ENCODE data around the gene ATXN1. TPM values are rescaled to one million over a fixed set of nuclear protein-coding genes. Genes with fewer than 3 reads are reported as not detected.

The ATXN1 gene
- polyA plus RNA-seq, 1 of the 3 experiments (the other 2 are of a cell fraction), result 7.9 TPM

- DNase-seq, result no peak
- POLR2A ChIA-PET, result no interaction called here
- H3K27ac ChIP-seq (ENCODE audit: low read depth in 2 of 2, low read length in 1 of 2), result no peak overlapping the region
- no peaks in the 10 kb centered on the region for H3K27me3 ChIP-seq (ENCODE audit: insufficient read depth)
- no peaks in the 10 kb centered on the region for H3K9me2 ChIP-seq
- H4K20me1 ChIP-seq (ENCODE audit: insufficient read depth), result peaks cover 9% of the 10 kb centered on the region; the same call in 1 of the 2 replicates
- H3K4me2 ChIP-seq, result no peak overlapping the region
- peaks cover 4% of the 10 kb centered on the region for H3F3A ChIP-seq (replicated peaks; ENCODE audit: insufficient read depth)
- WGBS (ENCODE audit: low lambda C conversion rate), result 78% methylated on average over 10 of the region's 11 CpGs
- CTCF ChIA-PET, result interaction anchor here (1.1 kb wide), 2 partner anchors 24 to 30 kb away, joined by 3 read pairs; no protein-coding TSS in a partner anchor
- H3K4me1 ChIP-seq (ENCODE audit: control insufficient read depth in 1 of 2, insufficient read depth in 2 of 2, low read depth in 1 of 2, low read length in 1 of 2), result no peaks in the 10 kb centered on the region
- H2AFZ ChIP-seq (ENCODE audit: low read depth), result no peak overlapping the region
- peaks cover 0 to 13% of the 10 kb centered on the region in 2 experiments for H3K36me3 ChIP-seq (replicated peaks in 1 of 2; ENCODE audit: control insufficient read depth in 1 of 2, insufficient read depth in 2 of 2, low read length in 1 of 2)
- H3K4me3 ChIP-seq (ENCODE audit: low read depth in 2 of 2, low read length in 1 of 2), result no peak overlapping the region
- H3K79me2 ChIP-seq (ENCODE audit: insufficient read depth), result no peaks in the 10 kb centered on the region
- no peak for TF ChIP-seq GATA2 (CRISPR knock-in tag; IDR thresholded peaks at IDR 0.05)
- no peak for TF ChIP-seq NRF1 (IDR thresholded peaks at IDR 0.05; ENCODE audit: low read depth, low read length)
- TF ChIP-seq REST (IDR thresholded peaks at IDR 0.05; ENCODE audit: low read depth, low read length), result no peak
- TF ChIP-seq FOXM1 (IDR thresholded peaks at IDR 0.05; ENCODE audit: low read depth), result no peak
- no peak for TF ChIP-seq USF2 (IDR thresholded peaks at IDR 0.05; ENCODE audit: borderline replicate concordance, low read depth, low read length)
- TF ChIP-seq FOSL2 (IDR thresholded peaks at IDR 0.05; ENCODE audit: borderline replicate concordance, low read depth), result no peak
- TF ChIP-seq CHD2 (IDR thresholded peaks at IDR 0.05; ENCODE audit: low read length, partially characterized antibody), result no peak
- TF ChIP-seq ZBTB33 (IDR thresholded peaks at IDR 0.05; ENCODE audit: borderline replicate concordance, low read depth), result no peak
- H3K9me3 ChIP-seq, result no peaks in the 10 kb centered on the region
- no peak overlapping the region for H3K9ac ChIP-seq
Measured at GRCh38 chr6:16544006-16544405, 217.3 kb downstream of the ATXN1 start.

- Histone ChIP-seq H3K9me2 (no peaks in the 10 kb centered on the region), H3K79me2 (ENCODE audit: insufficient read depth) (no peaks in the 10 kb centered on the region), H3K9me3 (no peaks in the 10 kb centered on the region), H3K4me2 (no peak overlapping the region), H3K9ac (no peak overlapping the region), H2AFZ (ENCODE audit: low read depth) (no peak overlapping the region), H4K20me1 (ENCODE audit: insufficient read depth) (peaks cover 9% of the 10 kb centered on the region; the same call in 1 of the 2 replicates), H3K4me1 (ENCODE audit: control insufficient read depth in 1 of 2, insufficient read depth in 2 of 2, low read depth in 1 of 2, low read length in 1 of 2) (no peaks in the 10 kb centered on the region), H3F3A (replicated peaks; ENCODE audit: insufficient read depth) (peaks cover 4% of the 10 kb centered on the region), H3K36me3 (replicated peaks in 1 of 2; ENCODE audit: control insufficient read depth in 1 of 2, insufficient read depth in 2 of 2, low read length in 1 of 2) (peaks cover 0 to 13% of the 10 kb centered on the region in 2 experiments), H3K4me3 (ENCODE audit: low read depth in 2 of 2, low read length in 1 of 2) (no peak overlapping the region), H3K27me3 (ENCODE audit: insufficient read depth) (no peaks in the 10 kb centered on the region), H3K27ac (ENCODE audit: low read depth in 2 of 2, low read length in 1 of 2) (no peak overlapping the region)
- ChIA-PET CTCF (interaction anchor here (1.1 kb wide), 1 partner anchor 24 kb away, joined by 3 read pairs; no protein-coding TSS in a partner anchor), POLR2A (no interaction called here)
- WGBS (ENCODE audit: low lambda C conversion rate), result 91% methylated on average over 5 of the region's 5 CpGs
- no peak for DNase-seq
- TF ChIP-seq FOXM1 (IDR thresholded peaks at IDR 0.05; ENCODE audit: low read depth) (no peak), RCOR1 (IDR thresholded peaks at IDR 0.05; ENCODE audit: low read length) (no peak)
Measured at GRCh38 chr6:16543521-16543920, 217.7 kb downstream of the ATXN1 start.

Data from SK-N-SH (cell line).